IMR-90 (cell line): ENCODE results near the gene MAPK10.

Experiments
- POLR2A ChIP-seq: IDR thresholded peaks from 2 replicates; pipeline ENCODE4 v1.6.1; 2012; ENCODE audit warnings: mild to moderate bottlenecking, low read depth, low read length
- TF ChIP-seq, protein P1 (sequence below): conservative IDR thresholded peaks from 2 replicates; pipeline ENCODE4 v1.5.1; 2012; ENCODE audit warnings: mild to moderate bottlenecking, low read depth, low read length, improper control_type of control experiment

DNA sequence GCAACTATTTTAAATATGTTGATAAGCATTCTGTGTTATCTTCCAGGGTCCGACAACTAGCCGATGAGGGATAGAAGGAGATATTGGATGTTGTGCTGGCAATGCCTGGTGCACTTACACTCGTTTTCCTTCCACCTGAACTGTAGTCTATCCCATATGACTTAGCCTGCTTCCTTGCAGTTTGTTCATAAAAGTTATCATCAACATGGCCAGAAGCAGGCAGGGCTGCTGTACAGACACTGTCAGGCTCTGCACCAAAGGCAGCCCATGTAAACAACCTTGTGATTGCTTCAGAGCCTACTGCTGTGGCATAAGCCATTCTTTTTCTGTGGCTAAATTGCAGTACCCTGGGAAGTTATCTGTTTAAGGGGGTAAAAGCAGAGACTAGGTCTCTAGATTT is 1.6 kb downstream of the MAPK10 start:
- no peak for TF ChIP-seq POLR2A
- TF ChIP-seq, protein P1, sequence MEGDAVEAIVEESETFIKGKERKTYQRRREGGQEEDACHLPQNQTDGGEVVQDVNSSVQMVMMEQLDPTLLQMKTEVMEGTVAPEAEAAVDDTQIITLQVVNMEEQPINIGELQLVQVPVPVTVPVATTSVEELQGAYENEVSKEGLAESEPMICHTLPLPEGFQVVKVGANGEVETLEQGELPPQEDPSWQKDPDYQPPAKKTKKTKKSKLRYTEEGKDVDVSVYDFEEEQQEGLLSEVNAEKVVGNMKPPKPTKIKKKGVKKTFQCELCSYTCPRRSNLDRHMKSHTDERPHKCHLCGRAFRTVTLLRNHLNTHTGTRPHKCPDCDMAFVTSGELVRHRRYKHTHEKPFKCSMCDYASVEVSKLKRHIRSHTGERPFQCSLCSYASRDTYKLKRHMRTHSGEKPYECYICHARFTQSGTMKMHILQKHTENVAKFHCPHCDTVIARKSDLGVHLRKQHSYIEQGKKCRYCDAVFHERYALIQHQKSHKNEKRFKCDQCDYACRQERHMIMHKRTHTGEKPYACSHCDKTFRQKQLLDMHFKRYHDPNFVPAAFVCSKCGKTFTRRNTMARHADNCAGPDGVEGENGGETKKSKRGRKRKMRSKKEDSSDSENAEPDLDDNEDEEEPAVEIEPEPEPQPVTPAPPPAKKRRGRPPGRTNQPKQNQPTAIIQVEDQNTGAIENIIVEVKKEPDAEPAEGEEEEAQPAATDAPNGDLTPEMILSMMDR = no peak
